ENCODE results near the gene TMEM225B. TPM values are rescaled to one million over a fixed set of nuclear protein-coding genes. Genes with fewer than 3 reads are reported as not detected.

Gene TMEM225B
- total RNA-seq, 2 donors from 2014 or later, result 23.5 TPM; not detected in 1

DNA sequence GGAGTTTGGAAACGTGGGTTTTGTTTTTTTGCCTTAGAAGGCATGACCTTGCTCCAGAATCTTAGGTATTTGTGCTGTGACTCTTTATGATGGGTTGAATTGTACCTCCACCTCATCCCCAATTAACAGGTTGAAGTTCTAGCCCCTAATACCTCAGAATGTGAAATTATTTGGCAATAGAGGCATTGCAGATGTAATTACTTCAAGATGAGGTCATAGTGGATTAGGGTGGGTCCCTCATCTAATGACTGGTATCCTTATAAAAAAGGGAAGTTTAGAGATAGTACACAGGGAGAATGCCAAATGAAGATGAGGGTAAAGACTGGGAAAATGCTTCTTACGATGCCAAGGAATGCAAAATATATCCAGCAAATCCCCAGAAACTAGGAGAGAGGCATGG is 43.1 kb upstream of the TMEM225B start:
- no peak for TF ChIP-seq POLR2A (IDR thresholded peaks at IDR 0.05)
- TF ChIP-seq CTCF (IDR thresholded peaks at IDR 0.05), result no peak
- TF ChIP-seq POLR2AphosphoS5 (IDR thresholded peaks at IDR 0.05), result no peak
- no peaks in the 10 kb centered on the region for H3K4me1 ChIP-seq (replicated peaks)
- whole genome bisulfite sequencing, result 81% methylated on average over 2 of the region's 2 CpGs

DNA sequence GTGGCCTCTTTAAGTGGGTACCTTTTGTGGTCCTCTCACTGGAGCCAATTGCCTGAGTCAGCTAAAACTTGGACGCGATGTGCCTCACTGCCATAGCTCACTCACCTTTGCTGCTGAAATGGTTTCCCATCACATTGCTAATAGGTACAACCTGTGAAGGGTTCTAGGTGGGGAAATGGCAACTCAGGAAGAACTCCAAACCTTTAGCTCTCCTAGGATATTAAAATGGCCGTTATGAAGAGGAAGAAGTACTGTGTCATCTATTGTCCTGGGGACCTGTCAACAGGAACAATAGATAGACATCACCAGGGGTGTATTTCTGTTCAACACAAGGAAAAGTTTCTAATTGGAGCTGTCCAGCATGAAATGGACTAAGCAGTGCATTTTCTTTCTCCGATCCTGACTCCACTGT is 40.9 kb upstream of the TMEM225B start:
- Histone ChIP-seq H3K27me3 (replicated peaks; ENCODE audit: insufficient read depth) (no peaks in the 10 kb centered on the region), H3K4me1 (replicated peaks) (no peaks in the 10 kb centered on the region), H3K4me3 (peak overlapping the region; percentile 74 to 78), H3K27ac (peak overlapping the region; percentile 96), H3K9me3 (no peaks in the 10 kb centered on the region), H3K36me3 (peaks cover 0 to 10% of the 10 kb centered on the region in 2 donors)
- WGBS, result 80% methylated on average over 4 of the region's 4 CpGs
- no peak for DNase-seq (ENCODE audit: low spot score)
- no peak for TF ChIP-seq POLR2AphosphoS5 (IDR thresholded peaks at IDR 0.05)
- TF ChIP-seq POLR2A (IDR thresholded peaks at IDR 0.05), result no peak
- TF ChIP-seq CTCF (IDR thresholded peaks at IDR 0.05), result no peak
- intact Hi-C loops (cut with DNase I), result loop anchor here (5.0 to 10.0 kb wide), 2 partner anchors 60 to 358 kb away; partner anchors contain the start of genes TRIM4 and ZSCAN25

More for the DNA sequence above, 43.1 kb upstream of the TMEM225B start:
- Histone ChIP-seq H3K9me3 (no peaks in the 10 kb centered on the region), H3K4me3 (no peak overlapping the region), H3K27me3 (replicated peaks; ENCODE audit: insufficient read depth) (no peaks in the 10 kb centered on the region), H3K36me3 (no peaks in the 10 kb centered on the region), H3K27ac (no peak overlapping the region)
- intact Hi-C loops (cut with DNase I), result loop anchor here (5.0 to 10.0 kb wide), 3 partner anchors 53 to 360 kb away; partner anchors contain the start of genes TRIM4, ZKSCAN5, ZNF394 and ZSCAN25
- no peak for DNase-seq (ENCODE audit: low spot score)

DNA sequence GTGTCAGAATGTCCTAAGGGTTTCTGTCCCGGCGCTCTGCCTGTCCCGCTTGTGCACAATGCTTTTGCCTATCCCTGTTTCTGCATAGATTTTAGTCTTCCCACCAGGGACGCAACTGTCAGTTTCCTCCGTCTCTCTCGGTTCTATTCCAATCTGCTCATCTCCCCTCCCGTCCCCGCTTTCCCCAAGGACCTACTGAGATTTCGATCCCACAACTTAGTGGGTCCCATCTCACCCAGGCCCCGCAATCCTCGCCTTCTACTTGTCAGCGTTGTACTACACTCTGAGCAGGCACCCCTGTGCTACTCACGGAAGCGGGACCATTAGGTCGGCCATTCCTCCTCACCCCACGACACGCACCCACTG is 40.1 kb upstream of the TMEM225B start:
- DNase-seq (ENCODE audit: low spot score), result peak; percentile 52
- Histone ChIP-seq H3K36me3 (peaks cover 0 to 10% of the 10 kb centered on the region in 2 donors), H3K27ac (peak overlapping the region; percentile 96), H3K4me1 (replicated peaks) (no peaks in the 10 kb centered on the region), H3K9me3 (no peaks in the 10 kb centered on the region), H3K4me3 (peak overlapping the region; percentile 74 to 78), H3K27me3 (replicated peaks; ENCODE audit: insufficient read depth) (no peaks in the 10 kb centered on the region)
- WGBS, result 0% methylated on average over 17 of the region's 17 CpGs
- TF ChIP-seq POLR2AphosphoS5 (IDR thresholded peaks at IDR 0.05) (no peak), CTCF (IDR thresholded peaks at IDR 0.05) (no peak), POLR2A (IDR thresholded peaks at IDR 0.05) (no peak)
- intact Hi-C loops (cut with DNase I), result loop anchor here (5.0 to 10.0 kb wide), 2 partner anchors 59 to 357 kb away; partner anchors contain the start of genes TRIM4 and ZSCAN25

DNA sequence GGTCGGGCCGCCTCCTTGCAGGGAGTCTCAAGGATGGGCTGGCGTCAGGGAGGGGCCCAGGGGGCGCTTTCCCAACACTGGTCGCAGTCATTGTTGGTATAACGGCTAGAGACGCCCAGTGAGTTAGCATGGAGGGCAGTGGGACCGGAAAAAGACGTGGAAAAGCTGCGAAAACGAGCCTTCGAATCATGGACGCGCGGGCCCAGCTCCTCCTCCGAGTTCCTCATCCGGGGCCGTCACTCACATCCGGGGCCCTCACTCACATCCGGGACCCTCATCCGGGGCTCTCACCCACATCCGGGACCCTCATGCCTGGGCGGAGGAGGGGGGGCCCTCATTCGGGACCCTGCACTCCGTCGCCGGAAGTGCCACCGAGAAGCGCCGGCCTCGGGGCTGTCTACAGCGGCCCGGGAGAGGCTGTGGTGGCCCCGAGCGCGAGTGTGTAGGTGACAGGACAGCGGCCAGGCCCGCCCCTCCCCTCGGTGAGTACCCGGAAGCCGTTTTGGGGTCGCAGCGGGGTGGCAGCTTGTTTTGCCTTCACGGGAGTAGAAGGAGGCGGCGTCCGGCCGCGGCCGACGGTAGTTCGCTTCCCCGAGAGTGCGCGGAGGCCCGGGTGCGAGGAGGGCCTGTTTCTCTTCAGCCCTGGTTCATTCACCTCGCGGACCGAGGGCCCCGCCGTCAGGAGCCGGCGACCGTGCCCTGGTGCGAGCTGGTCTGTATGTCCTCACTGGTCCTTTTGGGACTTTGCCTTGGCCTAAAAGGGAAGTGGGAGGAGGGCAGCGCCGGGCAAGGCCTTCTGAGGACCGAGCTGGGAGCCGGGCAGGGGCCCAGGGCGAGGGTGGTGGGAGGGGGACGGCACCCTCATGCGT is 39.5 kb upstream of the TMEM225B start, which contains the start of gene ZNF655:
TSS of gene ZNF655 (plus strand) at position 337 of the 869 bp plus-strand sequence. CDS start 1,918 bp downstream, outside the sequence.
- peak within 1 kb of the TSS; percentile 96 for H3K27ac ChIP-seq
- H3K27me3 ChIP-seq (replicated peaks; ENCODE audit: insufficient read depth), result no peaks in the 10 kb centered on the region
- under 1% methylated on average over 52 of the region's 73 CpGs for WGBS
- H3K4me3 ChIP-seq, result peak within 1 kb of the TSS; percentile 74 to 78
- intact Hi-C loops (cut with DNase I), result loop anchor here (5.0 to 10.0 kb wide), 2 partner anchors 59 to 356 kb away; partner anchors contain the start of genes TRIM4 and ZSCAN25
- TF ChIP-seq POLR2AphosphoS5 (IDR thresholded peaks at IDR 0.05) (peak; percentile 94), POLR2A (IDR thresholded peaks at IDR 0.05) (peak; percentile 75), CTCF (IDR thresholded peaks at IDR 0.05) (no peak)
- DNase-seq (ENCODE audit: low spot score), result peak; percentile 87
- peaks cover under 1 to 10% of the 10 kb centered on the region in 2 donors for H3K36me3 ChIP-seq
- no peaks in the 10 kb centered on the region for H3K4me1 ChIP-seq (replicated peaks)
- H3K9me3 ChIP-seq, result no peaks in the 10 kb centered on the region
